AG10803 (cell line): ENCODE results near the gene COPS6.
A peak's percentile ranks its signal among the peaks of the same experiment; 100 is the strongest.

Source experiments
- DNase-seq: peaks from one replicate; pipeline ENCODE4 v3.0.0; 2010; ENCODE audit warnings: low read depth
- H3K4me3 ChIP-seq: 2 replicates; pipeline ENCODE4 v1.5.1; 2011; ENCODE audit warnings: mild to moderate bottlenecking, low read length, control low read depth
- TF ChIP-seq, protein P1 (sequence below): conservative IDR thresholded peaks from 2 replicates; pipeline ENCODE4 v1.5.1; 2011; ENCODE audit warnings: mild to moderate bottlenecking, low read length, control low read depth, inconsistent platforms

COPS6 gene

DNA sequence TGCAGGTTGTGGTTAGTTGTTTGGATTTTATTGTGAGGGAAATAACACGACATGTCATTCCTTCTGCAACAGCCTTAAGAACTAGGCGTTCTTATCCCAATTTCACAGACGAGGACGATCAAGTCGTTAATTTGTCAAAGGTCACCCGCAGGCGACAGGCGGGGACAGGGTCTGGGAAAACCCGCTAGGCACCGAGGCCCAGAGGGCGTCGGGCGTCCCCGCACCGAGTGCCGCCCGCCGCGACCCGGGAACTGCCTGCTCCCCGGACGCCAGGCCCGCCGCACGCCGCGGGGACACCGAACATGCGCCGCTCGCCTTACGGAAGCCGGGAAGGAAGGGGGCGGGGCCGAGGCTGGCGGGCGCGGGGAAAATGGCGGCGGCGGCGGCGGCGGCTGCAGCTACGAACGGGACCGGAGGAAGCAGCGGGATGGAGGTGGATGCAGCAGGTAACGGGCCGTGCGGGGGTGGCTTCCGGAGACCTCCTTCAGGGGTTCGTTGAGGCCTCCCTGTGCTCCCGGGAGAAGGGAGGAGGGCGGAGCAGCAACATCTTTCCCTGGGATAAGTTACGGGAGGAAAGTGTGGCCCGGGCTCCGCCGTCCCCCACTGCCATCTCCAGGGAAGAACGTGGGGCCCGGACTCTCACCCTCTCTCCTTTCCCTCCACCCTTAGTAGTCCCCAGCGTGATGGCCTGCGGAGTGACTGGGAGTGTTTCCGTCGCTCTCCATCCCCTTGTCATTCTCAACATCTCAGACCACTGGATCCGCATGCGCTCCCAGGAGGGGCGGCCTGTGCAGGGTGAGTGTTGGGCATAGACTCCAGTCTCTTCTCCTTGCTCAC, at the start of gene COPS6:
Gene COPS6 (plus strand): TSS at position 349 of the 837 bp plus-strand sequence. CDS start 22 bp downstream, at position 371.
- peak; percentile 78 for DNase-seq
- TF ChIP-seq, protein P1, sequence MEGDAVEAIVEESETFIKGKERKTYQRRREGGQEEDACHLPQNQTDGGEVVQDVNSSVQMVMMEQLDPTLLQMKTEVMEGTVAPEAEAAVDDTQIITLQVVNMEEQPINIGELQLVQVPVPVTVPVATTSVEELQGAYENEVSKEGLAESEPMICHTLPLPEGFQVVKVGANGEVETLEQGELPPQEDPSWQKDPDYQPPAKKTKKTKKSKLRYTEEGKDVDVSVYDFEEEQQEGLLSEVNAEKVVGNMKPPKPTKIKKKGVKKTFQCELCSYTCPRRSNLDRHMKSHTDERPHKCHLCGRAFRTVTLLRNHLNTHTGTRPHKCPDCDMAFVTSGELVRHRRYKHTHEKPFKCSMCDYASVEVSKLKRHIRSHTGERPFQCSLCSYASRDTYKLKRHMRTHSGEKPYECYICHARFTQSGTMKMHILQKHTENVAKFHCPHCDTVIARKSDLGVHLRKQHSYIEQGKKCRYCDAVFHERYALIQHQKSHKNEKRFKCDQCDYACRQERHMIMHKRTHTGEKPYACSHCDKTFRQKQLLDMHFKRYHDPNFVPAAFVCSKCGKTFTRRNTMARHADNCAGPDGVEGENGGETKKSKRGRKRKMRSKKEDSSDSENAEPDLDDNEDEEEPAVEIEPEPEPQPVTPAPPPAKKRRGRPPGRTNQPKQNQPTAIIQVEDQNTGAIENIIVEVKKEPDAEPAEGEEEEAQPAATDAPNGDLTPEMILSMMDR: no peak
- peak within 1 kb of the TSS; percentile 93 for H3K4me3 ChIP-seq

DNA sequence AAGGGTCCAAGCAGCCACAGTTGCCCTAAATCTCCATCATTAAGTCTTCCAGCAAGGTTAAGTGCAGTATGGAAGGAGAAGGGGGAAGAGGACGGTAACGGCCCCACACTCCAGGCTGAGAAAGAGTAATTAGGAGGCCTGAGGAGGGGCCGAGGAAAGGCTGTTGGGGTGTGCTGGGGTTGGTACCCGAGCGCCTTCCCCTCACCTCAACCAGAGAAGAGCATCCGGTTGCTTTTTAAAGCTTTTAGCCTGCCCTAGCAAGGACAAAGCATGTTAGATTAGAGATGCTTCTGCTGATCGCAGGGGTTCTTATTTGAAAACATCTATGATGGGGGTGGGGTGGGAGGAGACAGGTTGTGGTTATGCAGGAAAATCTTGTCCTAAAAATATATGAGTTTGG, 48.2 kb upstream of the COPS6 start:
- no peak overlapping the region for H3K4me3 ChIP-seq
- DNase-seq: no peak
- TF ChIP-seq, protein P1: no peak

DNA sequence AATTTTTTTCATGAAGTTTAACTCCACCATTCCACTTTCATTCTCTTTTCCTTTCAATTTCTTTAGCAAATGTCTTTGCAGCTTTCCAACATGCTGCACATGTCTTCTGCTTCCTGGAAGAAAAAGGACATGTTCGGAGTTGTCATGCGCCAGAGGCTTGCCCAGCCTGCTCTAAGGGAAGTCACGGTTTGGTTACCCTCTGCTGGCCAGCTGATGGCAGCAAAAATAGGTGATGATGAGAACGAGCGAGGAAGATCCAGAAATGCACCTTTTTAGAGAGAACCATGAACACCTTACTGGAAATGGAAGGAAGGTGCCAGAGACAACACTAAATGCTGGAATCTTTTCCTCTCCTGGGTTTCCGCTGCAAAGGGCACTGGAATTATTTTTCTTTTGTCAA, 44.1 kb upstream of the COPS6 start:
- TF ChIP-seq, protein P1: no peak
- DNase-seq: no peak
- H3K4me3 ChIP-seq: no peak overlapping the region

- TF ChIP-seq, protein P1: no peak
- no peak for DNase-seq
- H3K4me3 ChIP-seq: no peak overlapping the region
Observed at GRCh38 chr7:100048680-100049079, 40.1 kb upstream of the COPS6 start.

DNA sequence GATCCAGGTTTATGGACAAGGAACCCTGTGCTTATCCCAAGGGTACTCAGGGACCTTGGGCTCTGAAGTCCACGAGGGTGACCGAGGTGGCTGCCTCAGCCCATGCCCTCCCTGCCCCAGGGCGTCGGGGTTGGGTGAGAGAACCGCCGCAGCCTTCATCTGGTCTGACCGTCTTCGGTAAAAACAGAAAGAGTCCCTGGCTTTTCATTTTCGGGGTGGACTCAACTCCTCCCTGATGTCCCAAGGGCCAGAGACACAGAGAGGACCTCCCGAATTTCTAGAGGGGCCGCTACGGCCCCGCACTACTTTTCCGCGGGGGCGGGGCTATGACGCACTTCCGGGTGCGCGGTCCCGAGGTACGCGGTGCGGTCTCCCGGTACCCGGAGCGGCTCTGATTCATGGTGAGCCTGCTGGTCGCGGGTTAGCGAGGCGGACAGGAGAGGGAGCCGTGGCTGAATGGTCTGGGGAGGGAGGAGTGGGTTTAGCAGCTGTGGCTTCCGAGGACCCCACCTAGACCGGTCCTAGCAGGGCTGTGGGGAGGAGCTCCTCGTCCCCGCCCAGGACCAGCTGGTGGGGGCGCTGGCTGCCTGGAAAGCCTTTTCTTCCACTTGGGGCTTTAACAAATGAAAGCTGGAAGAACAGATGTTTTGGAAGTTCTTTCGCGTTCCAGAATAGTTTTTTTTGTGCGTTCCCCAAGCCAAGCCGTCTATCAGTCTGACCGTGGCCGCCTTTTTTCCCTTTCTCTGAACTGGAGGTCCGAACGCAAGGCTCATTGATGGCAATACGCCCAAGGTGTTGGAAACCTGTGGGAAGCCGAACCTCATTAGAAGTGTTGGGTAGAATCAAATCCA, 39.1 kb upstream of the COPS6 start, which contains the start of gene ZSCAN21:
Gene ZSCAN21 (plus strand): TSS at position 334 of the 851 bp plus-strand sequence. CDS start 7,233 bp downstream, outside the sequence.
- TF ChIP-seq, protein P1: peak; percentile 26
- peak; percentile 74 for DNase-seq
- H3K4me3 ChIP-seq: peak within 1 kb of the TSS; percentile 97

DNA sequence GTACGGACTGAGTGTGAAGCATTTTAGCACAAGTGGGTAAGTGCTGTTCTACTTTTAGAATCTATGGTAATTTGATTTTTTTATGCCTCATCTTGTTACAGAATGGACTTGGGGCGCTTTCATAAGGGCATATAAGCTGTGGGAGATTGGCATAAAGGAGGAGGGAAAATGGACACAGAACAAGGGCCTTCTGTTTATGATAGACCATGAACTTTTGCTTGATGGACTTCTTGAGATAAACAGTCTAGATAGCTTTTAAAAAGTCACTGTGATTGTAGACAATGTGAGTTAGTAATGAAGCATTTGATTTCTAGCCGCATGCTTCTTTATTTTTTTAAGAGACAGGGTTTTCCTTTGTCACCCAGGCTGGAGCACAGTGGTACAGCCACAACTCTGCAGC, 37.2 kb upstream of the COPS6 start:
- TF ChIP-seq, protein P1: no peak
- DNase-seq: no peak
- H3K4me3 ChIP-seq: no peak overlapping the region
